ENCODE measurements around the gene MDK.

The MDK gene

GRCh38 chr11:46383974-46384701 is 2.7 kb downstream of the MDK start:
- no peak for DNase-seq

- no peak for DNase-seq
These were observed 3.9 kb downstream of the MDK start for GRCh38 chr11:46385169-46386004.

- peak; percentile 48 for DNase-seq
These were observed 4.6 kb downstream of the MDK start for GRCh38 chr11:46386005-46386578.

- DNase-seq, result peak; percentile 26
These were observed 5.2 kb downstream of the MDK start for GRCh38 chr11:46386674-46387073.

GRCh38 chr11:46387456-46387855 is 6.0 kb downstream of the MDK start:
- no peak for DNase-seq

- no peak for DNase-seq
These were observed 6.6 kb downstream of the MDK start for GRCh38 chr11:46387919-46388618.

- DNase-seq, result no peak
These were observed 7.4 kb downstream of the MDK start for GRCh38 chr11:46388619-46389449.

- peak; percentile 89 for DNase-seq
These were observed 8.2 kb downstream of the MDK start for GRCh38 chr11:46389450-46390330.

- peak; percentile 63 for DNase-seq
These were observed 9.1 kb downstream of the MDK start for GRCh38 chr11:46390331-46391171.

- peak; percentile 38 for DNase-seq
These were observed 9.7 kb downstream of the MDK start for GRCh38 chr11:46391186-46391577.

- DNase-seq, result peak; percentile 92
These were observed 10.3 kb downstream of the MDK start, which contains the start of gene CHRM4 for GRCh38 chr11:46391578-46392420. Gene CHRM4 (minus strand): TSS chr11:46391776. CDS start chr11:46386557, 5,219 bp downstream.

GRCh38 chr11:46392421-46393230 is 11.2 kb downstream of the MDK start:
- peak; percentile 83 for DNase-seq

- no peak for DNase-seq
These were observed 11.8 kb downstream of the MDK start for GRCh38 chr11:46393231-46393616.

GRCh38 chr11:46393759-46394158 is 12.3 kb downstream of the MDK start:
- no peak for DNase-seq

- DNase-seq, result no peak
These were observed 16.1 kb downstream of the MDK start for GRCh38 chr11:46397526-46397925.

- DNase-seq, result no peak
These were observed 21.8 kb downstream of the MDK start for GRCh38 chr11:46402957-46403902.

GRCh38 chr11:46404476-46405017 is 23.1 kb downstream of the MDK start:
- DNase-seq, result no peak

Measured in DMS53 (cell line).